ENCODE data around the gene NDST4.

DNA sequence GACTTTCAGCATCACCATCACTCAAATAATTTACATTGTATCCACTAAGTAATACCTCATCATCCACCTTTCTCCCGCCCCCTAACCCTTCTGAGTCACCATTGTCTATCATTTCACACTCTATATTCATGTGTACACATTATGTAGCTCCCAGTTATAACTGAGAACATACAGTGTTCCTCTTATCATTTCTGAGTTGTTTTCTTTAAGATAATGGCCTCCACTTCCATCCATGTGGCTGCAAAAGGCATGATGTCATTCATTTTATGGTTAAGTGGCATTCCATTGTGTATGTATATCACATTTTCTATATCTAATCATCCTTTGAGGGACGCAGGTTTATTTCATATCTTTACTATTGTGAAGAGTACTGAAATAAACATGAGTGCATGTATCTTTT, 14.6 kb upstream of the NDST4 start:
- TF ChIP-seq, protein P1, sequence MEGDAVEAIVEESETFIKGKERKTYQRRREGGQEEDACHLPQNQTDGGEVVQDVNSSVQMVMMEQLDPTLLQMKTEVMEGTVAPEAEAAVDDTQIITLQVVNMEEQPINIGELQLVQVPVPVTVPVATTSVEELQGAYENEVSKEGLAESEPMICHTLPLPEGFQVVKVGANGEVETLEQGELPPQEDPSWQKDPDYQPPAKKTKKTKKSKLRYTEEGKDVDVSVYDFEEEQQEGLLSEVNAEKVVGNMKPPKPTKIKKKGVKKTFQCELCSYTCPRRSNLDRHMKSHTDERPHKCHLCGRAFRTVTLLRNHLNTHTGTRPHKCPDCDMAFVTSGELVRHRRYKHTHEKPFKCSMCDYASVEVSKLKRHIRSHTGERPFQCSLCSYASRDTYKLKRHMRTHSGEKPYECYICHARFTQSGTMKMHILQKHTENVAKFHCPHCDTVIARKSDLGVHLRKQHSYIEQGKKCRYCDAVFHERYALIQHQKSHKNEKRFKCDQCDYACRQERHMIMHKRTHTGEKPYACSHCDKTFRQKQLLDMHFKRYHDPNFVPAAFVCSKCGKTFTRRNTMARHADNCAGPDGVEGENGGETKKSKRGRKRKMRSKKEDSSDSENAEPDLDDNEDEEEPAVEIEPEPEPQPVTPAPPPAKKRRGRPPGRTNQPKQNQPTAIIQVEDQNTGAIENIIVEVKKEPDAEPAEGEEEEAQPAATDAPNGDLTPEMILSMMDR (IDR thresholded peaks at IDR 0.05 in 2 of 3, conservative IDR thresholded peaks at IDR 0.05 in 1 of 3; ENCODE audit: borderline replicate concordance in 1 of 3, insufficient read depth in 1 of 3, low read depth in 2 of 3, low read length in 2 of 3) = no peak
- TF ChIP-seq RAD21 (IDR thresholded peaks at IDR 0.05; ENCODE audit: low read depth) (no peak), POLR2A (IDR thresholded peaks at IDR 0.05; ENCODE audit: borderline replicate concordance, extremely low read depth, insufficient read depth, insufficient read length) (no peak), YY1 (IDR thresholded peaks at IDR 0.05; ENCODE audit: extremely low read depth, insufficient replicate concordance, low read depth, low read length) (no peak), JUND (IDR thresholded peaks at IDR 0.05) (no peak), POLR2AphosphoS5 (IDR thresholded peaks at IDR 0.05; ENCODE audit: low read depth, low read length) (no peak), SRF (IDR thresholded peaks at IDR 0.05; ENCODE audit: low read depth) (no peak), EGR1 (IDR thresholded peaks at IDR 0.05; ENCODE audit: low read depth) (no peak)
- TF ChIP-seq, protein P2, sequence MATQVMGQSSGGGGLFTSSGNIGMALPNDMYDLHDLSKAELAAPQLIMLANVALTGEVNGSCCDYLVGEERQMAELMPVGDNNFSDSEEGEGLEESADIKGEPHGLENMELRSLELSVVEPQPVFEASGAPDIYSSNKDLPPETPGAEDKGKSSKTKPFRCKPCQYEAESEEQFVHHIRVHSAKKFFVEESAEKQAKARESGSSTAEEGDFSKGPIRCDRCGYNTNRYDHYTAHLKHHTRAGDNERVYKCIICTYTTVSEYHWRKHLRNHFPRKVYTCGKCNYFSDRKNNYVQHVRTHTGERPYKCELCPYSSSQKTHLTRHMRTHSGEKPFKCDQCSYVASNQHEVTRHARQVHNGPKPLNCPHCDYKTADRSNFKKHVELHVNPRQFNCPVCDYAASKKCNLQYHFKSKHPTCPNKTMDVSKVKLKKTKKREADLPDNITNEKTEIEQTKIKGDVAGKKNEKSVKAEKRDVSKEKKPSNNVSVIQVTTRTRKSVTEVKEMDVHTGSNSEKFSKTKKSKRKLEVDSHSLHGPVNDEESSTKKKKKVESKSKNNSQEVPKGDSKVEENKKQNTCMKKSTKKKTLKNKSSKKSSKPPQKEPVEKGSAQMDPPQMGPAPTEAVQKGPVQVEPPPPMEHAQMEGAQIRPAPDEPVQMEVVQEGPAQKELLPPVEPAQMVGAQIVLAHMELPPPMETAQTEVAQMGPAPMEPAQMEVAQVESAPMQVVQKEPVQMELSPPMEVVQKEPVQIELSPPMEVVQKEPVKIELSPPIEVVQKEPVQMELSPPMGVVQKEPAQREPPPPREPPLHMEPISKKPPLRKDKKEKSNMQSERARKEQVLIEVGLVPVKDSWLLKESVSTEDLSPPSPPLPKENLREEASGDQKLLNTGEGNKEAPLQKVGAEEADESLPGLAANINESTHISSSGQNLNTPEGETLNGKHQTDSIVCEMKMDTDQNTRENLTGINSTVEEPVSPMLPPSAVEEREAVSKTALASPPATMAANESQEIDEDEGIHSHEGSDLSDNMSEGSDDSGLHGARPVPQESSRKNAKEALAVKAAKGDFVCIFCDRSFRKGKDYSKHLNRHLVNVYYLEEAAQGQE (IDR thresholded peaks at IDR 0.05; ENCODE audit: low read depth) = no peak
- TF ChIP-seq, protein P3, sequence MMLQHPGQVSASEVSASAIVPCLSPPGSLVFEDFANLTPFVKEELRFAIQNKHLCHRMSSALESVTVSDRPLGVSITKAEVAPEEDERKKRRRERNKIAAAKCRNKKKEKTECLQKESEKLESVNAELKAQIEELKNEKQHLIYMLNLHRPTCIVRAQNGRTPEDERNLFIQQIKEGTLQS (IDR thresholded peaks at IDR 0.05) = no peak

Measured in HCT116 (cell line).